ENCODE results near the gene KMT2E.
"Not testable (repeated sequence)": the region's sequence is repeated elsewhere in the genome, so short reads cannot be mapped to it uniquely, and the experiment has no call there.

Gene KMT2E

GRCh38 chr7:105011141-105011830, 2.7 kb upstream of the KMT2E start:
- DNase-seq = no peak

- no peak for DNase-seq
Measured at GRCh38 chr7:105011831-105012502, 2.0 kb upstream of the KMT2E start.

- DNase-seq = peak; percentile 98
Measured at GRCh38 chr7:105012503-105013220, 1.3 kb upstream of the KMT2E start.

GRCh38 chr7:105013221-105013815, 687 bp upstream of the KMT2E start:
- peak; percentile 92 for DNase-seq

GRCh38 chr7:105014693-105015389, 836 bp downstream of the KMT2E start:
- peak; percentile 38 for DNase-seq

GRCh38 chr7:105015390-105015965, 1.5 kb downstream of the KMT2E start:
- DNase-seq = peak; percentile 38

GRCh38 chr7:105016068-105016708, 2.2 kb downstream of the KMT2E start:
- no peak for DNase-seq

- DNase-seq = no peak
Measured at GRCh38 chr7:105016709-105017656, 3.0 kb downstream of the KMT2E start.

GRCh38 chr7:105017657-105018365, 3.8 kb downstream of the KMT2E start:
- DNase-seq = no peak

GRCh38 chr7:105019269-105019668, 5.3 kb downstream of the KMT2E start:
- no peak for DNase-seq

- no peak for DNase-seq
Measured at GRCh38 chr7:105020926-105021325, 6.9 kb downstream of the KMT2E start.

GRCh38 chr7:105021352-105021751, 7.3 kb downstream of the KMT2E start:
- no peak for DNase-seq

- DNase-seq = no peak
Measured at GRCh38 chr7:105021967-105022366, 8.0 kb downstream of the KMT2E start.

GRCh38 chr7:105022458-105022857, 8.5 kb downstream of the KMT2E start:
- DNase-seq = no peak

- DNase-seq = no peak
Measured at GRCh38 chr7:105024734-105025133, 10.7 kb downstream of the KMT2E start.

- DNase-seq = no peak
Measured at GRCh38 chr7:105026750-105027149, 12.7 kb downstream of the KMT2E start.

- DNase-seq = no peak
Measured at GRCh38 chr7:105027176-105027853, 13.3 kb downstream of the KMT2E start.

GRCh38 chr7:105028004-105028403, 14.0 kb downstream of the KMT2E start:
- DNase-seq = no peak

GRCh38 chr7:105028941-105029340, 14.9 kb downstream of the KMT2E start:
- not testable (repeated sequence) for DNase-seq

- no peak for DNase-seq
Measured at GRCh38 chr7:105030447-105030846, 16.4 kb downstream of the KMT2E start.
